Mammary epithelial cell (primary cell): ENCODE measurements around the gene UQCRHL.

ENCODE experiments used
- CTCF ChIP-seq, 2 donors: IDR thresholded peaks in 1 of 2; conservative IDR thresholded peaks in 1 of 2; 2 replicates each; pipeline ENCODE4 v1.5.1; 2011 to 2012; ENCODE audit warnings: inconsistent platforms in 2 of 2, low read length in 2 of 2, mild to moderate bottlenecking in 2 of 2, control low read depth in 1 of 2, low read depth in 1 of 2; ENCODE audit not compliant: insufficient read depth in 1 of 2; ENCODE audit errors: extremely low read depth in 1 of 2
- EZH2 ChIP-seq: IDR thresholded peaks from 2 replicates; pipeline ENCODE4 v1.6.1; 2012; ENCODE audit warnings: low read length, inconsistent platforms, borderline replicate concordance

- TF ChIP-seq CTCF (conservative IDR thresholded peaks at IDR 0.05 in 1 of 2, IDR thresholded peaks at IDR 0.05 in 1 of 2; ENCODE audit: extremely low read depth in 1 of 2, insufficient read depth in 1 of 2, low read depth in 1 of 2, low read length in 2 of 2) (no peak), EZH2 (no peak)
Observed at GRCh38 chr1:15768388-15768787, 39.1 kb downstream of the UQCRHL start.
